B cell (primary cell): ENCODE results near the gene AGAP1.

Experiments
- EZH2 ChIP-seq: IDR thresholded peaks from 2 replicates; pipeline ENCODE4 v1.6.1; 2012; ENCODE audit warnings: borderline replicate concordance, low read depth, mild to moderate bottlenecking, moderate library complexity, low read length; ENCODE audit not compliant: insufficient read depth, poor library complexity, severe bottlenecking
- TF ChIP-seq, protein P1 (sequence below): fragments of 200-600 bp; IDR thresholded peaks from one replicate; pipeline ENCODE4 v1.8.0; 2022; ENCODE audit warnings: antibody characterized with exemption, mild to moderate bottlenecking

DNA sequence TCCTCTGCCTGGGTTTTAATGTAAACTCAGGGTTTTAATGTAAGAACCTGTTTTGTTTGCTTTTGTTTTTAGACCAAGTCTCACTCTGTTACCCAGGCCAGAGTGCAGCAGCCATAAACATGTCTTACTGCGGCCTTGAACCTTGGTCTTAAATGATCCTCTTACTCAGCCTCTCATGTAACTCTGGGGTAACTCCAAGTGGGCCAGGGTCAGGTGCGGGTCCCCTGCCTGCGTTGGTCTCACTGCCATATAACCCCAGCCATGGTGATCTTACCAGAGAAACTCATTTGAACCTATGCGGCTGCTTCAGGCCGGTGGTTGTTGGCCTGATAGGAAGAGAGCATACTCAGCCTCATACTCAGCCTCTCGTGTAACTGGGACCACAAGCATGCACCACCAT, 89.3 kb downstream of the AGAP1 start:
- TF ChIP-seq, protein P1, sequence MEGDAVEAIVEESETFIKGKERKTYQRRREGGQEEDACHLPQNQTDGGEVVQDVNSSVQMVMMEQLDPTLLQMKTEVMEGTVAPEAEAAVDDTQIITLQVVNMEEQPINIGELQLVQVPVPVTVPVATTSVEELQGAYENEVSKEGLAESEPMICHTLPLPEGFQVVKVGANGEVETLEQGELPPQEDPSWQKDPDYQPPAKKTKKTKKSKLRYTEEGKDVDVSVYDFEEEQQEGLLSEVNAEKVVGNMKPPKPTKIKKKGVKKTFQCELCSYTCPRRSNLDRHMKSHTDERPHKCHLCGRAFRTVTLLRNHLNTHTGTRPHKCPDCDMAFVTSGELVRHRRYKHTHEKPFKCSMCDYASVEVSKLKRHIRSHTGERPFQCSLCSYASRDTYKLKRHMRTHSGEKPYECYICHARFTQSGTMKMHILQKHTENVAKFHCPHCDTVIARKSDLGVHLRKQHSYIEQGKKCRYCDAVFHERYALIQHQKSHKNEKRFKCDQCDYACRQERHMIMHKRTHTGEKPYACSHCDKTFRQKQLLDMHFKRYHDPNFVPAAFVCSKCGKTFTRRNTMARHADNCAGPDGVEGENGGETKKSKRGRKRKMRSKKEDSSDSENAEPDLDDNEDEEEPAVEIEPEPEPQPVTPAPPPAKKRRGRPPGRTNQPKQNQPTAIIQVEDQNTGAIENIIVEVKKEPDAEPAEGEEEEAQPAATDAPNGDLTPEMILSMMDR, result no peak
- no peak for TF ChIP-seq EZH2
